ENCODE measurements around the gene SLC17A8. TPM values are rescaled to one million over a fixed set of nuclear protein-coding genes. Genes with fewer than 3 reads are reported as not detected.

The SLC17A8 gene
- total RNA-seq, 1 experiment from 2014 or later = not detected

DNA sequence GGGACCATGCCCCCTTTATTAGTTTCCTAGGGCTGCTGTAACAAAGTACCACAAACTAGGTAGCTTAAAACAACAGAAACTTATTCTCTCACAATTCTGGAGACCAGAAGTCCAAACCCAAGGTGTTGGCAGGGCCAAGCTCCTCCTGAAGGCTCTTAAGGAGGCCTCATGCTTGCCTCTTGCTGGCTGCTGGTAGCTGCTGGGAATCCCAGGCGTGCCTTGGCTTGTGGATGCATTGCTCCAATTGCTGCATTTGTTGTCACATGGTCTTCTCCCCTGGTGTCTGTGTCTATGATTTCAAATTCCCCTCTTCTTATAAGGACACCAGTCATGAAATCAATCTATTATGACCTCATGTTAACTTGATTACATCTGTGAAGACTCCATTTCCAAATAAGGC, 11.2 kb downstream of the SLC17A8 start:
- Histone ChIP-seq H2AFZ (ENCODE audit: low read length) (no peak overlapping the region), H2BK120ac (ENCODE audit: low read depth, low read length, poor library complexity, severe bottlenecking) (no peak overlapping the region), H4K91ac (ENCODE audit: insufficient read length, low read depth, low read length) (no peak overlapping the region), H3T11ph (ENCODE audit: low read length) (no peak overlapping the region), H2BK12ac (ENCODE audit: insufficient read length, low read depth, low read length) (no peak overlapping the region), H3K79me2 (ENCODE audit: insufficient read depth, low read length) (no peaks in the 10 kb centered on the region), H4K20me1 (ENCODE audit: control insufficient read depth, insufficient read depth, insufficient read length) (no peaks in the 10 kb centered on the region), H4K8ac (replicated peaks; ENCODE audit: insufficient read length, low read depth, low read length) (no peak overlapping the region), H3K4me1 (ENCODE audit: insufficient read depth, low read length) (peaks cover 9% of the 10 kb centered on the region), H3K27ac (ENCODE audit: insufficient read length, low read depth, low read length) (no peak overlapping the region), H2AK5ac (ENCODE audit: insufficient read length, low read length) (no peak overlapping the region), H3K9me3 (ENCODE audit: control insufficient read depth, low read depth, low read length) (no peaks in the 10 kb centered on the region), H3K27me3 (ENCODE audit: insufficient read depth, low read length) (no peaks in the 10 kb centered on the region), H3K18ac (ENCODE audit: insufficient read length, low read depth, low read length) (no peak overlapping the region), H2BK20ac (ENCODE audit: low read depth, low read length, poor library complexity, severe bottlenecking) (no peak overlapping the region), H2BK15ac (ENCODE audit: low read depth, low read length) (no peak overlapping the region), H3K23ac (ENCODE audit: insufficient read length, low read depth, low read length) (no peak overlapping the region), H3K56ac (ENCODE audit: insufficient read length, low read depth, low read length) (no peak overlapping the region), H3K4ac (ENCODE audit: low read depth, low read length) (no peak overlapping the region), H3K23me2 (ENCODE audit: insufficient read length, low read depth, low read length, poor library complexity, severe bottlenecking) (no peaks in the 10 kb centered on the region), H3K14ac (ENCODE audit: insufficient read depth, low read length) (no peak overlapping the region), H3K9ac (ENCODE audit: extremely low read depth, insufficient read length, low read length) (no peak overlapping the region), H2BK5ac (ENCODE audit: insufficient read length, low read length) (no peak overlapping the region), H3K79me1 (ENCODE audit: insufficient read depth, low read depth, low read length, poor library complexity, severe bottlenecking) (no peaks in the 10 kb centered on the region), H3K4me2 (ENCODE audit: insufficient read depth, insufficient read length, low read length) (no peak overlapping the region), H4K5ac (ENCODE audit: insufficient read length, low read depth, low read length) (no peak overlapping the region)
- Mint-ChIP-seq H3K36me3 (ENCODE audit: insufficient read depth in 1 of 3, low read depth in 3 of 3) (peaks cover 4 to 6% (median 5%) of the 10 kb centered on the region in 3 experiments; a peak in 5 of 7 replicates), H3K4me3 (no peak overlapping the region), H3K9me3 (peaks cover 5% of the 10 kb centered on the region in 2 experiments), H3K4me1 (peaks cover 22 to 25% of the 10 kb centered on the region in 2 experiments), H3K27me3 (ENCODE audit: low read depth) (peaks cover 5% of the 10 kb centered on the region), H3K27ac (no peak overlapping the region)
- TF ChIP-seq CTCF (conservative IDR thresholded peaks at IDR 0.05) = no peak
- WGBS (ENCODE audit: extremely low coverage, insufficient read length, low lambda C conversion rate) = no CpG with 5 or more reads among the region's 1 CpG
- DNase-seq = no peak
